ENCODE measurements around the gene COL4A2.

COL4A2 gene

DNA sequence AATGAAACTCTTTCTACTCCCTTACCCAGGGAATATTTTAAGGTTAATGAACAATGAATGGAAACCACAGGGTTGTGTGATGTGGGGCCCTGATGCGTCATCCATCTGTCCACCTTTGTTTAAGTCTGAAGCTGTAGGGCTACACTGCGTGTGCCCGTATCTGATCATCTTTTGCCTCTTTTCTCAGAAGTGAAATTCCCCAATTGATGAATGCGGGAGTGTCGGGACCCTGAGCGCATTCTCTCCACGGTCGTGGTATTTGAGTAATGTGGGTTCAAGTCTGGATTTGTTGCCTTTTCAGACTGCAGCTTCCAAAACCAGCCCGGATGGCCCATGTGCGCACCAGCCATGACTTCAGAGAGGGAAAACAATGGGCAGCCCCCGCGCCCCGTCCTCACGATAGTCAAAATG, 112.3 kb downstream of the COL4A2 start:
- no peak for DNase-seq (ENCODE audit: low spot score)

DNA sequence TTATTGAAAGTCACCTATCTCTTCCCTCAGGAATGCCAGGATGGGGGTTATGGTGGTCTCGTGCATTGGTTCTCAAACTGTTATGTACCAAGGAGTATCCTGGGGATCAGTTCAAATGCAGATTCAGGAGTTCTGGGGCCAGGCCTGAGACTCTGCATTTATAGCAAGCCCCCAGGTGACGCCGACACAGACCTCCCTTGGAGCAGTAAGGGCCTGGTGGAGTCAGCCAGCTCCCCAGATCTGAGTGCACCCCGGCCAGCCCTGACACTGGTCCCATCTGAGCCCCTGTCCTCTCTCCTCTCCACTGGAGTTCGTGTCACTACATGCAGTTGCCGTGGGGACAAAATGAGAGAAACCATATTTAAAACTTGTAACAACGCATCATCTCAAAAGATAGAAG, 112.9 kb downstream of the COL4A2 start:
- no peak for DNase-seq (ENCODE audit: low spot score)

DNA sequence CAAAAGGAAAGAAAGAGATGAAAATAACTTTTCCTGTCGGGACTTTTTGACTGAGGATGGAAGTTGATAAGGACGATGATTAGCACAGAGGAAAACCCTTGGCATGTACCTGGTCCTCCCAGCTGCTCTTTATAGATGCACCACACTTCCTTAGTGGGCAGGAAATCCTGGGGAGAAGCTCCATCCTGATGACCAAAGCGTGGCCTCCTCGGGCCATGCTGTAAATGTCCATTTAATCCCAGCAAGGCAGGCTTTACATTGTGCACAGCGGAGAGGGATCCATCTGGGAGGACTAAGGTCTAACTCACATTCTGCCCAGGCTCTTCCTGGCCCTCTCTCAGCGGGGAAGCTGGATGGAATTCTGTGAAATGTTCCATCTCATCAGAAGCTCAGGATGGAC, 113.5 kb downstream of the COL4A2 start:
- no peak for DNase-seq (ENCODE audit: low spot score)

DNA sequence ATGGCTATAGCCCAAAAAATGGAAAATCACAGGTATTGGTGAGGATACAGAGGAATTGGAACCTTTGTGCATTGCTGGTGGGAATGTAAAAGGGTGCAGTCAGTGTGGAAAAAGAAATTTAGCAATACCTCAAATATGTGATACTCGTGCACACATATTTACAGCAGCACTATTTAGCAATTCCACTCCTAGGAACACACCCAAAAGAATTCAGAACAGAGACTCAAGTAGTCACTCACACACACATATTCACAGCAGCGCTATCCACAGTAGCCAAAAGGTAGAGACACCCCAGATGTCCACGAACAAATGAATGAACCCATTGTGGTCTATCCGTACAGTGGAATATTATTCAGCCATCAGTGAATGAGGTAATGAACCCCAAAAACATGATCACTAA, 114.0 kb downstream of the COL4A2 start:
- DNase-seq (ENCODE audit: low spot score), result no peak

DNA sequence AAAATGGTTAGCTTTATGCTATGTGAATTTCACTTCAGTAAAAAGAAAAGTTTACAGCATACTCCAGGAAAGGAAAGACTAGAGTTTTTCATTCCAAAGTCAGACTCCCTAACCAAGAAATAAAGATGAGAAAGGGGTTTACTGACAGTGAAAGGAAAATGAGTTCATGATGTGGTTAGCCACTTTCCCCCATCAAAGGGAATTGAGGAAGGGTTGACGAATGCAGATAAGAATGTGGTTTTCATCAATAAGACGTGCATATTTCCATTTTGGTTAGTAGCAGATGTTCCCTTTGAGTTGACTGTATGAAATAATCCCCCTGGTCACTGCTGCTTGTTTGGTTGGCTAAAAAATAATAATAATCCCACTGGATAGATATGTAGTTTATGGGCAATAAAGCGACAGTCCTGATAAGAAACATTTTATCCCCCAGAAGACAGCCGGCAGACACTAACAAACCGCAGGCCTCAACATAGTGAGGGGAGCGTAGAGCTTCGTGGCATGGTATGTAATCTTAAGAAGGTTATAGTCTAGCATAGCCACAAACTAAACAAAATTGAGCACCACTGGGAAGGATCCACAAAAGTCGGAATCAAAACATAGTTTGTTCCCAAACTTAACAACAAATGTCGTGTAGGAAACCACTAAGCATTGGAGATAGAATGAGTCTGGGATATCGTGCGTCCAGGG, 114.8 kb downstream of the COL4A2 start:
- no peak for DNase-seq (ENCODE audit: low spot score)

DNA sequence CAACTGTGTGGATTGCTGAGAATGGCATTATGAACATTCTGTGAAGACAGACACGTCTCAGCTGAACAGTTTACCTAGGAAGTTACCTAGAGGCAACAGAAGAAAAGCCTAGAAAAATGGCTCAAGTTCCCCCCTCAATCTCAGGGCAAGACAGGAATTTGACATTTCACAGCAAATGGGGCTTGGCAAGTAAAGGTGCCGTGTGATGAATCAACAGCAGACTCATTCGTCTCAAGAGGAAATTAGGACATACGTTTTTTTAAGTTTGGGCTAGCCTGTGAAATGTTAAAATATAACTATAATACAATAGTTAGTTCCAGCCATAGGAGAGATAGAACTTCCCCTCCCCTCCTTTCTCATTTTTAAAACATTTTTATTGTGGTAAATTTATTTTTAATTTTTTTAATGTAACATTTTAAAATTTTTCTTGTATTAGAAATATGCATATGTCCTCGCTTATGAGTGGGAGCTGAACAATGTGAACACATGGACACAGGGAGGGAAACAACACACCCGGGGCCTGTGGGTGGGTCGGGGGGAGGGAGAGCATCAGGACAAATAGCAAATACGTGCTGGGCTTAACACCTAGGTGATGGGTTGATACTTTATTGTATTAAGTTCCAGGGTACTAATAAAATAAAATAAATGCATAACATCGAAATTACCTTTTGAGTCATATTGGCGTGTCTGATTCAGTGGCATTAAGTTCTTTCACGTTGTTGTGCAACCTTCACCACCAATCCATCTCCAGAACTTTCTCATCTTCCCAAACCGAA, 116.0 kb downstream of the COL4A2 start:
- DNase-seq (ENCODE audit: low spot score), result no peak

DNA sequence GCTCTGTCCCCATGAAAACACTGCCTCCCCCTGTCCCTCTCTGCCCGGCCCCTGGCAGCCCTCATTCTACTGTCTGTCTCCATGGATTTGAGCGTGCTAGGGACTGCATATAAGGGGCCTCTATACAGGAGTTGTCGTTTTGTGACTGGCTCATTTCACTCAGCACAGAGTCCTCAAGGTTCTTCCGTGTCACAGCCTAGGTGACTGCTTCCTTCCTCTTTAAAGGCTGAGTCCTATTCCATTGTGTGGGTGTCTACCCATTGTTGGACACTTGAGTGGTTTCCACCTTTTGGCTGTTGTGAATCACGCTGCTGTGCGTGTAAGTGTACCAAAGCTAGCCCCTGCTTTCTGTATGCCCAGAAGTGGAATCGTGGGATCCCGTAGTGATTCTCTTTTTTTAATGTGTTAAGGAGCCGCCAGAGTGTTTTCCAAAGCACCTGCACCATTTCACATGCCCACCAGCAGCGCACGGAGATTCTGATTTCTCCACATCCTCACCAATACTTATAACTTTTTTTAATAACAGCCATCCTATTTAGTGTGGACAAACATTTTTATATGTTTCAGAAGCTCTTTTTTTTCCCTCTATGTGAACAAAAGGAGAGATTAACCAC, 116.7 kb downstream of the COL4A2 start:
- no peak for DNase-seq (ENCODE audit: low spot score)

DNA sequence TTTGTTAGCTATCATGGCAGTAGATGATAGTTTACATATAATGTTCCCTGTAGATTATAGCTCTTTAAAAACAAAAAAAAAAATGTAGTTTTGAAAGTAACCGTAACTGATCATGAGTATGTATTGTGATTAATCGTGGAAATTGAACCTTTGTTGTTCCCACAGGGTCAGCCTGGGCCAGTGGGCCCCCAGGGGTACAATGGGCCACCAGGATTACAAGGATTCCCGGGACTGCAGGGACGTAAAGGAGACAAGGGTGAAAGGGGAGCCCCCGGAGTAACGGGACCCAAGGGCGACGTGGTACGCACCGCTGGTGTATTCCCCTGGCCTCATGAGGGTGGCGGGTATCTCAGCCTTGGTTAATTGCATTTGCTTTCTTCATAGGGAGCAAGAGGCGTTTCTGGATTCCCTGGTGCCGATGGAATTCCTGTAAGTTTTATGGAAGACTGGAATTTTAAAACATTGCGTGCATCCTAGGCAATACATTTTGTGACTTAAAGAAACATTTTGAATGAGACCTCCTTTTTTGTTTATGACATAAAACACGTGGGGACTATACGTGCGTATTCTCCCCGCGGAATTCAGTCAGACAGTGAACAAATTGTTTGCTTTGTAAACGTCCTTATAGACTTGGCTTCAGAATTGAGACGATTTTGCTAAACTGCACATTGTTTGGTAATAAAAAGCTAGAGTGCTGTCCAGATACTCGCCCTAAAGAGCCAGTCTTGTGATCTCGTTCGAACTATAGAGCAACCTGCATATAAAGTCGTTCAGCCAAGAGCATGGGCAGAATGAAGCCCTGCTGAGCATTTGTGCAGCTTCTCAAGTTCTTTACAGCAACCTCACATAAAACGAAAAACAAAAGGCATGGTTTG, 117.7 kb downstream of the COL4A2 start:
- no peak for DNase-seq (ENCODE audit: low spot score)

DNA sequence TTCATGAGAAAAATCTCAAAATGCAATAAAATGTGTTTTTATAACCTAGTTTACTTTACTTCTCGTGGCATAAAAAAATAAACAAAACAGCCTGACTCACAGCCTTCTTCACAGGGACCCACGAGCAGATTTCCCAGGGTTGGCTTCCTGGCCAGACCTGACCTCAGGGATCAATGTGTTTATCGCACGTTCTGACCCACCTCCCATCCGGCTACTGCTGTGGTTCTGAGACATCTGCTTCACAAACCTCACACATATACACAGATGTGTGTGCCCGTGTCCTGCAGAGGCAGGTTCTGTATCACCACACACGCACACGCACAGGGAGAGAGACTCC, 118.3 kb downstream of the COL4A2 start:
- DNase-seq (ENCODE audit: low spot score), result no peak

DNA sequence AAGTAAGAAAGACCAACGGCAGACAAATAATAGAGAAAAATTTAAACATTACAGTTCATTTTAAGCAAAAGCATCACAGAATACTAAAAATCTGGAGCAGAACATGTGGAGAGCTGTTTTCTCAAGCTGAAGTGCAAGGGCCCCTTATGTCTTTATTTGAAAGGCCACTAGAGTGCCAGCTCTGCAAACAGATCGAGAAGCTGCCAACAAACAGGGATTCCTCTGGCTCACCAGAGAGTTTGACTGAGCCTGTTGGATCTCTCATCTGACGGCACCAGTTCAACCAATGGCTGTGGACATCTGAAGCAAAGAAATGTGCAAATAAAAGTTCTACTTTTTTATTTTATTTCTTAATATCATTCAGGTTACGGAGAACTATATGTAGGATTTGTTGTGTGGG, 119.7 kb downstream of the COL4A2 start:
- no peak for DNase-seq (ENCODE audit: low spot score)

DNA sequence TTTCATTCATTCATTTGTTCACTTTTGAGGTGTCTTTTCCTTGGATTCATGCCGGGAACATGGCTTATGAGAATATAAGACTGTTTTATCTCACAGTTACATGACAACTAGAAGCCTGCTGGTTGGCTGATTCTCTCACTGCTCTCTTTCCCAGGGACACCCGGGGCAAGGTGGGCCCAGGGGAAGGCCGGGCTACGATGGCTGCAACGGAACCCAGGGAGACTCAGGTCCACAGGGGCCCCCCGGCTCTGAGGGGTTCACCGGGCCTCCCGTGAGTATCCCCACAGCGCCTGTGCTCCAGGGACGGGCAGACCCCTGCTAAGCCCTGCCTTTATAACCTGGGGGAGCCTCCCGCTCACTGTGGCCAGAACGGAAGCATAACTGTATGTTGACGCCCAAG, 121.2 kb downstream of the COL4A2 start:
- no peak for DNase-seq (ENCODE audit: low spot score)

DNA sequence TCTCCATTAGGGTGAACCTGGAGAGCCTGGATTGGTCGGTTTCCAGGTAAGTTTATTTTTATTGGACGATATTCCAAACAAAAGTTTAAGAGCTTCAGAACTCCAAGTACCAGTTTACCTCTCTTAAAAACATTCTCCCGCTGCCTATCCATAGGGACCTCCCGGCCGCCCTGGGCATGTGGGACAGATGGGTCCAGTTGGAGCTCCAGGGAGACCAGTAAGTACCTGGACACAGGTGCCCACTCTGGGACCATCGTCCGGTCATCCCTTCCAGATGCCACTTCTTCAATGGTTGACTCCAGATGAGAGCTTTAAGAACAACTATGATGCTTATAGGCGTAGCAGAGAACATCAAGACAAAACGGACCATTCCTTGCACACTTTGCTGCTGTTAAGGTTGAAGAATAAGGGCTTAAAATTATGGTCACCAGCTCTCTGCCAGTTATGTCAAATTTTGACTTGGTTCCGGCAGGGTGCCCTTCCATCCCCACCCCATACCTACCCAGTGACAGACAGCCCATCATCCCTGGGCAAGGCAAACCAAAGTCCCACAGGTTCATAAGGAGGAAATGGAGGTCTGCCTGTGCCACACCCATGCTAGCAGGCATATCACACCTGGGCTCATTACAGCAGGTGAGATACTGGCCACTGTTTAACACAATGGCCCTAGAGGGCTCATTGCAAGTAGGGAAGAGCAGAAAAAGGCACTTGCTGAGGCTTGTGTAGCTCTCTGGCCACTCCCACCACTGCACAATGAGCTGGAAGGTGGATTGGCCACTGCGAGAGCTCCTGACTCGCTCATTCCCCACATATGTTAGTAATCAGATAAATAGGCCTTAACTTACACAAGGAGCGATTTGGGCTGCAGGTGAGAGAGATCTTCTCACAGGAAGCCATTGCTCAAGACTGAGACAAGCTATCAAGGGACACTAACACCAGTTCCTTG, 123.6 kb downstream of the COL4A2 start:
- DNase-seq (ENCODE audit: low spot score), result no peak

DNA sequence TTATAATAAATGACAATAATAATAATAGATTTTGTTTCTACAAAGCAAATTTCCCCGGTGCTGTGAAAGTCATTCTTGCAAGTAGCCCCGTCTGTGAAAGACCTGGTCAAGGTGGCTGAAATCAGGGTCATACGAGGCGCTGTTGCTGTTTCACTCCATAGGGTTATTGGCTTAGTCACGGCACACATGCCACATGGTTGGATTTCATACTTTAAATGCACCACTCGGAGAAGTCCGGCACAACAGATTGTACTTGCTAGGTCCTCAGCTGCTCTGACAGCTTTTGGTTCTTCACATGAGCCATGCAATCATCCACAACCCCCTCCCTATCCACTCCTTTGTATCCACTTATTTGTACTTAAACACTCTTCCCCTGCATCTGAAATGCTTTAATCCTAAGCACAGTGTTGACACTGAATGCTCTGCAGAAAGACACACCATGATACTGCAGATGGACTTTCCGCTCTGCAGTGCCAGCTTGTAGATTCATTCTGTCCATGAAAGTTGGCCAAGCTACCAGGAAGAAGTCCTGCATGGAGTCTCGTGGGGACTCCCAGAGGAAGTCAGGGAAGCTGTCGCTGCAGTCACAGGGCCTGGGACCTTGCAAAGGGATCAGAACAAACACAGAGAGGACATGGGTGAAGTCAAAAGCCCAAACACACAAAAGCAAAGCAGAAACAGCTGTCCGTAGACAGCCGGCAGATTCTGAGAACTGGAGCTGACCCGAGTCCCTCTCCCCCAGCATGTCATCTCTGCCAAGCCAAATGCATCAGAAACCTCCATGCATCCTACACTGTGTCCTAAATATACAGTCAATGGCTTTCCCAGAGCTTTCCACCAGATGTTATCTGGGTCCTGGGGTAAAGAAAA, 124.6 kb downstream of the COL4A2 start:
- DNase-seq (ENCODE audit: low spot score), result no peak

DNA sequence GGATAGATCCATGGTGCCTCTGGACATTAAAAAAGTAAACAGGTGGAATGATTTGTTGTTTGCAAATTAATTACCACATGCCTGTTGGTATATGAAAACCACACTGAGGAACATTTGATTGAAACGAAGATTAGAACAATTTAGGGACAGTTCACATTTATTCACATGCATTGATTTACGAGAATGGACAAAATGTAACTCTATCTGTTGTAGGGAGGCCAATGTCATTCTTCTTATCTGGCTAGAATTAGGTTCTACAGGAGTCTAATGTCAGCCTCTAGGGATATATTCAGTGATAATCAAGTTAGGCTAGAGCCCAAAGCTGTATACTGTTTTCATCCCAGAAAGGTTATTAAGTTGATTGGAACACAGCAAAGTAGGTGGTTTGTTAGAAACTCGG, 125.4 kb downstream of the COL4A2 start:
- no peak for DNase-seq (ENCODE audit: low spot score)

DNA sequence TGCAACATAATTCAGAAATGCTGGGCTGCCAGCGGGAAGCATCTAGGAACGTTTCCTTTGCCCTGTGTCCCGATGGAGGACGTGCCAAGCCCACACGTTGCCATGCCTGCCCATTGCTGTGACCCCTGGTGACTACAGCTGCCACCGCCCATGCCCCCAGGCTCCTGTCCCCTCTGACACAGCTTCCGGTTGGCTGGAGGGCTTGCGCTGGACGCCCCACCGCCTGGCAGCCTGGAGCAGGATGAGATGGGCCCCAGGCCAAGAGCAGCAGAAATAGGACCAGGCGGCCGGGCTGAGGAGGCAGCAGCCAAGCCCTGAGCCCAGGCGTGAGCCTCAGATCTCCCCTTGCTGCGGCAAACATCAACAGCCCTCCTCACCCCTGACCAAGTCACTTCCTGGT, 125.9 kb downstream of the COL4A2 start:
- no peak for DNase-seq (ENCODE audit: low spot score)

DNA sequence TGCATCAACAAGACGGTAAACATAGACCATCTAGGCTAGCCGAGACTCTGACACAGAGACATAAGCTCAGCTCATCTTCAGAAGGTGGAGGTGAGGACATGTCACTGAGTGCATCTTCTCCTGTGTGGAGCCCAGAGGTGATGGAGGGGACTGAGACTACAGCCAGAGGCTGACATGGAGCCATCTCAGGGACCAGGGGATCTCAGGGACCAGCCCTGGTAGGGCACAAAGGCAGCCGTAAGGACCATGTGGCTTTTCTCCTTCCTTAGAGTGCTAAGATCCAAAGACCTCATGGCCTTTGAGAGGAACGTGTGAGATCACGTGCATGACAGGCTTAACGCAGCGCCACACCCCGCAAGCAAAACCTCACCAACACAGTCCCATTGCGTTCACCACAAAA, 127.5 kb downstream of the COL4A2 start:
- DNase-seq (ENCODE audit: low spot score), result no peak

DNA sequence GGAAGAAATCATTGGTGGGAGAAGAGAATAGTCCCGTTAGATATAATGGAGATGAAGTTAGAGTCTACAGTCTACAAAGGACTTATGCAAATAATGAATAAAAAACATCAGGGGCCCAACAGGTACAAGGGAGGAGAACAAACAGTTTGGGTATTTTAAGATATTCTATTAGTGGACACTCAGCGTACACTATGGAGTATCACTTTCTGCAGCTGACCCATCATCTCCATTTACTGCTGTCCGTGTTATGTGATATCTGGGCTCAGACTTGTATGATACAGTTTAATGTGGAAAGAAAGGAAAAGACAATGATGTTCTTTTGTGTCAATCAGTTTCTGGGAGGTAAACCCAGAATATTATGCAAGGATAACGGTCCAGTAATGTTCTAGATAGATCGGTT, 128.2 kb downstream of the COL4A2 start:
- no peak for DNase-seq (ENCODE audit: low spot score)

DNA sequence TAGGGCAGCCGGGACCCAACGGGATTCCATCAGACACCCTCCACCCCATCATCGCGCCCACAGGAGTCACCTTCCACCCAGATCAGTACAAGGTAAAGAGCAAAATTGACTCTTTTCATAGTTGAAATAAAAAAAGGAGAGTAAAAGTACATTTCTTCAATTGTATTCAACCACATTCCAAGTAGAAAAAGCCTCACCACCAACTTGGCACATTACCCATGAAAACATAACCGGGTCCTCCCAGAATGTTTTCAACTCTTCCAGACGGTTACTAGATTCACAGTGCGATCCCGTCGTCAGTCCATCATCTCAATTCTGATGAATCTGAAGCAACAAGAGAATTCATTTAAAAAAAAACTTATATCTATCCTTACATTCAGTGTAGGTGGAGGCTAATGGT, 129.2 kb downstream of the COL4A2 start:
- no peak for DNase-seq (ENCODE audit: low spot score)

DNA sequence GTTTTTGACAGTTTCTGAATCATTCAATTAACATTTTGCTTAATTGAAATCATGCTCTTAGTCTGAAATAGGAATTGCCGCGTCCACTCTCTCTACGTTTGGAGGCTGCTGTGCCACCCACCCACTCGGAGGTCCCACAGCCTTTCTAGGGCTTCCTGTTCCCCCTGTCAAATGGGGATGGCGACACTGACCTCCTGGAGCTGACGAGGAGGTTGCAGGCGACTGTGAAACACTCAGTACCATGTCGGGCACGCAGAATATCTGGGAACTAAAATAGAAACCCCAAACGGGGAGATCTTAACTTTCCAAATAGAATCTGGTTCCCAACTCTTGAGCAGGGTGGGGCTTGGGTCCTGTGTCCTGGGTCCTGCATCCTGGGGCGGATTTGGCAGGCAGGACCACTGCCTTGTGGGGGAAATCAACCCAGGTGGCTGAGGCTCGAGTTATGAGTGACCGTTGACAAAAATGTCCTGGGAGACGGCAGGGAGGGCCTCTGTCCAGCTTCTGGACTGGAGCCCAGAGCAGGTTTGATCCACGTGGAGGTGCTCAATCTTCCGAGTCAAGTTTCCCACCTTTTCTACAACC, 129.8 kb downstream of the COL4A2 start:
- DNase-seq (ENCODE audit: low spot score), result no peak

DNA sequence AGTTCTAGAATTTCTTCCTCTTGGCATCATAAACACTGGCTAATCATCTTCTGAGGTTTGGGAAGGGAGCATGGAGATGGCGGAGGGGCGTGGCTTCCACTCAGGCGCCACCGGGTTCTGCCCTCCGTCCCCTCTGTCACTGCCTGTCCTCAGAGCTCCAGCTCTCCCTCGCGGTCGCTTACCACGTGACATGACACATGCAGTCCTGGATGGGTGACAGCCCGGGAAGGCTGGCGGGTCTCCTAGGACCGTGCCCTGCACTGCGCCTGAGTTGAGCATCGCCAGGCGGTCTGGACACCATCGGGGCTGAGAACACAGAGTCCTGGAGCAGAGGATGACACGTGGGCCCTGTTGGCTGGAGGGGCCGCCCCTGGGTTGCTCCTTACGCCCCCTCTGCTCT, 131.1 kb downstream of the COL4A2 start:
- no peak for DNase-seq (ENCODE audit: low spot score)

All from hematopoietic multipotent progenitor cell treated with erythropoietin and hydrocortisone succinate and interleukin-3 and kit ligand, for 15 days (in vitro differentiated cells).